Ascending aorta (tissue), 2 donors: ENCODE measurements around the gene DENND1C. TPM values are rescaled to one million over a fixed set of nuclear protein-coding genes. Genes with fewer than 3 reads are reported as not detected.

Experiments used
- DNase-seq, 2 donors: peaks; one replicate each; pipeline ENCODE4 v3.0.0-alpha.2; 2019; ENCODE audit warnings: low spot score in 2 of 2
- H3K27ac ChIP-seq, 2 donors: fragments of 200-600 bp; sonication (generic); one replicate each; pipeline ENCODE4 v1.5.1; 2016 to 2017; ENCODE audit warnings: mild to moderate bottlenecking in 1 of 2
- H3K27me3 ChIP-seq: fragments of 200-600 bp; sonication (generic); one replicate; pipeline ENCODE4 v1.5.1; 2017
- H3K36me3 ChIP-seq, 2 donors: fragments of 200-600 bp; sonication (generic); one replicate each; pipeline ENCODE4 v1.5.1; 2016
- H3K4me1 ChIP-seq, 2 donors: fragments of 200-600 bp; sonication (generic); one replicate each; pipeline ENCODE4 v1.5.1; 2016 to 2017; ENCODE audit warnings: mild to moderate bottlenecking in 1 of 2
- H3K4me3 ChIP-seq, 2 donors: fragments of 200-600 bp; sonication (generic); one replicate each; pipeline ENCODE4 v1.5.1; 2016 to 2017; ENCODE audit warnings: mild to moderate bottlenecking in 1 of 2
- H3K9me3 ChIP-seq, 2 donors: fragments of 200-600 bp; sonication (generic); one replicate each; pipeline ENCODE4 v1.5.1; 2016
- CTCF ChIP-seq, 3 experiments: fragments of 200-600 bp in 2 of 3; fragments of 450-650 bp in 1 of 3; sonication (generic) in 2 of 3; IDR thresholded peaks; one replicate each; pipeline ENCODE4 v1.5.1; 2016 to 2019; ENCODE audit warnings: antibody characterized with exemption in 3 of 3, mild to moderate bottlenecking in 1 of 3, moderate library complexity in 1 of 3
- intact Hi-C: fragments of 100-400 bp; cut with DNase I; formaldehyde crosslinking; loops from one replicate; pipeline ENCODE4 v1.15.1; 2023
- total RNA-seq: library from RNA; depleted of rRNA; stranded (reverse); fragments of >200 nt; gene quantifications from one replicate; pipeline ENCODE4 v1.1.0, GENCODE V29; 2016

DENND1C gene
- total RNA-seq, 1 donor from 2014 or later = 24.4 TPM

GRCh38 chr19:6528544-6529121 lies 47.0 kb upstream of the DENND1C start:
- peaks cover 4 to 7% of the 10 kb centered on the region in 2 donors for H3K4me1 ChIP-seq
- H3K27ac ChIP-seq = no peak overlapping the region
- TF ChIP-seq CTCF (IDR thresholded peaks at IDR 0.05) = no peak
- peak in 1 of 2 donors; percentile 79 for DNase-seq
- H3K27me3 ChIP-seq = no peaks in the 10 kb centered on the region
- no peaks in the 10 kb centered on the region for H3K9me3 ChIP-seq
- H3K4me3 ChIP-seq = no peak overlapping the region
- no peaks in the 10 kb centered on the region for H3K36me3 ChIP-seq
- intact Hi-C loops = no loop called here

DNA sequence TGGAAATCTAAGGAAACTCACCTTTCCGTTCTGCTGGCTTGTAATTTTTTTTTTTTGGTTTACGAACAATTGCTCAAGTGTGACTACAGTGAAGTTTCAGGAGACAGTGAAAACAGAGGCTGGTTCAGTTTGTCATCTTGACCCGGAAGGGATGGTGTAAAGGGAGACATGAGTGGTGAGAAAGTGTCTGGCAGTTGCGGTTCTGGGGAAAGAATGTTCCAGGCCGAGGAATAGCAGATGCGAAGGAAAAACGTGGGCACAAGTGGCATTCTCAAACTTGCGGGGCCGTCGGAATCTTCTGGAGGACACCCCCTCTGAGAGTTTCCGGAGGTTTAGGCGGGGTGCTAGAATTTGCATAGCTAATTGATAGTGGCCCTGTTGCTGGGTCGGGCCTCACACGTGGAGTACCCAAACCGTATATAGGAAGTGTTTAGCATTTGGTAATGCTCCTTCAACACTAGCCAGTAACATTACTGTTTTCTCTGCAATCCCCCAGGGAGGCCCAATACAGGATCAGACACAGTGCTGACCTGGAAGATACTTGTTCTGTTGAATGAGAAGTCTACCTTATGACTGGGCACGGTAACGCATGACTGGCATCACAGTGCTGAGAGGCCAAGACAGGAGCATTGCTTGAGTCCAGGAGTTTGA lies 46.4 kb upstream of the DENND1C start:
- intact Hi-C loops = no loop called here
- TF ChIP-seq CTCF (IDR thresholded peaks at IDR 0.05) = no peak

DNA sequence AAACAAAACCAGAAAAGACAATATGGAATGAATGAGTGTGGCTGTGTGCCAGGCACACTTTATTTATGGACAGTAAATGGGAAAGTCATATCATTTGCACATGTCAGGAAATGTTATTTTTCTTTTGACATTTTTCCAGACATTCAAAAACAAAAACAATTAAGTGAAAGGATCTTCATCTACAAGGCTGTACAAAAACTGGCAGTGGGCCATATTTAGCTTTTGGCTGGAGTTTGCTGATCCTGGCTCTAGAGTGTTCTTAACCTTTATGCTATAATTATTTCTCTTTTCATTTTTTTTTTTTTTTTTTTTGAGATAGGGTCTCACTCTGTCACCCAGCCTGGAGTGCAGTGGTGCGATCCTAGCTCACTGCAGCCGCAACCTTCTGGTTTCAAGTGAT lies 42.7 kb upstream of the DENND1C start:
- intact Hi-C loops = no loop called here
- H3K27me3 ChIP-seq = no peaks in the 10 kb centered on the region
- no peaks in the 10 kb centered on the region for H3K4me1 ChIP-seq
- no peak overlapping the region for H3K4me3 ChIP-seq
- no peak for TF ChIP-seq CTCF (IDR thresholded peaks at IDR 0.05)
- H3K9me3 ChIP-seq = no peaks in the 10 kb centered on the region
- no peaks in the 10 kb centered on the region for H3K36me3 ChIP-seq
- DNase-seq = no peak
- no peak overlapping the region for H3K27ac ChIP-seq

More for the DNA sequence above, 46.4 kb upstream of the DENND1C start:
- no peak for DNase-seq
- H3K9me3 ChIP-seq = no peaks in the 10 kb centered on the region
- H3K4me1 ChIP-seq = peaks cover 4 to 7% of the 10 kb centered on the region in 2 donors
- H3K27ac ChIP-seq = no peak overlapping the region
- H3K27me3 ChIP-seq = no peaks in the 10 kb centered on the region
- no peak overlapping the region for H3K4me3 ChIP-seq
- H3K36me3 ChIP-seq = no peaks in the 10 kb centered on the region

DNA sequence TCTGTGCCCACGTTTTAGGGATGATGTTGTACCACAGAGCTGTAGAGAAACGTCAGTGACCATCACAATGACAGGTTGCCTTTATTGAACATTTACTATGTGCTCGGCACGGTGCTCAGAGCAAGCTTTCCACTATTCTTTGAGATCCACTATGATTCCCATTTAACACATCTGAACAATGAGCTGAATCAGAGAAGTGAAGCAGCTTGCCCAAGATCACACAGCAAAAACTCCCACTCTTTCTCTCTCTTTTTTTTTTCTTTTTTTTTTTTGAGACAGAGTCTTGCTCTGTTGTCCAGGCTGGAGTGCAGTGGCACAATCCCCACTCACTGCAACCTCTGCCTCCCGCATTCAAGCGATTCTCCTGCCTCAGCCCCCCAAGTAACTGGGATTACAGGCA lies 41.1 kb upstream of the DENND1C start:
- no peaks in the 10 kb centered on the region for H3K9me3 ChIP-seq
- intact Hi-C loops = no loop called here

GRCh38 chr19:6521718-6522646 lies 40.4 kb upstream of the DENND1C start:
- intact Hi-C loops = no loop called here

More for the DNA sequence above, 41.1 kb upstream of the DENND1C start:
- no peak overlapping the region for H3K27ac ChIP-seq
- no peaks in the 10 kb centered on the region for H3K4me1 ChIP-seq
- H3K36me3 ChIP-seq = no peaks in the 10 kb centered on the region
- DNase-seq = no peak
- H3K27me3 ChIP-seq = no peaks in the 10 kb centered on the region
- H3K4me3 ChIP-seq = no peak overlapping the region
- TF ChIP-seq CTCF (IDR thresholded peaks at IDR 0.05) = no peak

More at GRCh38 chr19:6521718-6522646, 40.4 kb upstream of the DENND1C start:
- TF ChIP-seq CTCF (IDR thresholded peaks at IDR 0.05) = no peak
- Histone ChIP-seq H3K4me1 (no peaks in the 10 kb centered on the region), H3K9me3 (no peaks in the 10 kb centered on the region), H3K27ac (no peak overlapping the region), H3K4me3 (no peak overlapping the region), H3K27me3 (no peaks in the 10 kb centered on the region), H3K36me3 (no peaks in the 10 kb centered on the region)
- DNase-seq = no peak
